Measurements from ENCODE around the gene CYB5RL.

The CYB5RL gene

GRCh38 chr1:54200519-54200997 is 728 bp upstream of the CYB5RL start:
- DNase-seq: no peak
- Histone ChIP-seq H3K36me3 (ENCODE audit: insufficient read depth, low read length) (peaks cover 48% of the 10 kb centered on the region), H3K4me3 (ENCODE audit: low read depth in 1 of 2, low read length in 2 of 2) (peak overlapping the region; percentile 67 to 90), H3K27me3 (ENCODE audit: insufficient read depth, low read length, poor library complexity) (no peaks in the 10 kb centered on the region), H3K4me2 (ENCODE audit: insufficient read depth, low read length) (peak overlapping the region; percentile 96), H2AFZ (ENCODE audit: low read depth, low read length) (peak overlapping the region; percentile 87), H3K79me2 (ENCODE audit: insufficient read depth, low read length) (peaks cover 56% of the 10 kb centered on the region), H3K27ac (ENCODE audit: low read length) (peak overlapping the region; percentile 78), H3K9ac (ENCODE audit: low read depth, low read length) (peak overlapping the region; percentile 80), H4K20me1 (ENCODE audit: insufficient read depth, low read length) (peaks cover 6% of the 10 kb centered on the region; the same call in 1 of the 2 replicates), H3K4me1 (ENCODE audit: insufficient read depth, low read length) (peaks cover 39% of the 10 kb centered on the region), H3K9me3 (ENCODE audit: insufficient read depth, low read length, severe bottlenecking) (no peaks in the 10 kb centered on the region)
- TF ChIP-seq EZH2 (IDR thresholded peaks at IDR 0.05; ENCODE audit: borderline replicate concordance, low read depth, low read length, severe bottlenecking) (no peak), CTCF (IDR thresholded peaks at IDR 0.05; ENCODE audit: borderline replicate concordance, extremely low read depth, low read length, poor library complexity, severe bottlenecking) (no peak)
- ATAC-seq (ENCODE audit: insufficient read depth, low read depth): peak; percentile 36

GRCh38 chr1:54199151-54199764 is 572 bp downstream of the CYB5RL start:
- DNase-seq (no peak), ATAC-seq (ENCODE audit: insufficient read depth, low read depth) (no peak)
- peaks cover 2% of the 10 kb centered on the region; the same call in 1 of the 2 replicates for H4K20me1 ChIP-seq (ENCODE audit: insufficient read depth, low read length)
- peaks cover 48% of the 10 kb centered on the region for H3K79me2 ChIP-seq (ENCODE audit: insufficient read depth, low read length)
- peak overlapping the region; percentile 67 to 90 for H3K4me3 ChIP-seq (ENCODE audit: low read depth in 1 of 2, low read length in 2 of 2)
- peaks cover 39% of the 10 kb centered on the region for H3K4me1 ChIP-seq (ENCODE audit: insufficient read depth, low read length)
- peak overlapping the region; percentile 76 for H3K27ac ChIP-seq (ENCODE audit: low read length)
- H3K27me3 ChIP-seq (ENCODE audit: insufficient read depth, low read length, poor library complexity): no peaks in the 10 kb centered on the region
- no peaks in the 10 kb centered on the region for H3K9me3 ChIP-seq (ENCODE audit: insufficient read depth, low read length, severe bottlenecking)
- peaks cover 48% of the 10 kb centered on the region for H3K36me3 ChIP-seq (ENCODE audit: insufficient read depth, low read length)
- peak overlapping the region; percentile 80 for H3K9ac ChIP-seq (ENCODE audit: low read depth, low read length)
- H2AFZ ChIP-seq (ENCODE audit: low read depth, low read length): peak overlapping the region; percentile 94
- H3K4me2 ChIP-seq (ENCODE audit: insufficient read depth, low read length): peak overlapping the region; percentile 96
- TF ChIP-seq CTCF (IDR thresholded peaks at IDR 0.05; ENCODE audit: borderline replicate concordance, extremely low read depth, low read length, poor library complexity, severe bottlenecking) (no peak), EZH2 (IDR thresholded peaks at IDR 0.05; ENCODE audit: borderline replicate concordance, low read depth, low read length, severe bottlenecking) (no peak)

DNA sequence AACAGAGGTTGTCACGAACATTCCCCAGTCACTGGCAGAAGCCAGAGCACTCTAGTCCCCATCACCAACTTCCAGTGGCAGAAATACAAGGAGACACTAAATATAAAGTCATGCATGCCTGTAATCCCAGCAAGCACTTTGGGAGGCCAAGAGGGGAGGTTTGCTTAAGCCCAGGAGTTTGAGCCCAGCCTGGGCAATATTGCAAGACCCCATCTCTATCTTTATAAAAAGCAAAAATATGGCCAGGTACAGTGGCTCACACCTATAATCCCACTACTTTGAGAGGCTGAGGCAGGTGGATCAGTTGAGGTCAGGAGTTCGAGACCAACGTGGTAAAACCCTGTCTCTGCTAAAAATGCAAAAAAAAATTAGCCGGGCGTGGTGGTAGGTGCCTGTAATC is 6.4 kb downstream of the CYB5RL start:
- DNase-seq (no peak), ATAC-seq (ENCODE audit: insufficient read depth, low read depth) (no peak)
- Histone ChIP-seq H3K4me3 (ENCODE audit: low read depth in 1 of 2, low read length in 2 of 2) (no peak overlapping the region), H2AFZ (ENCODE audit: low read depth, low read length) (no peak overlapping the region), H3K79me2 (ENCODE audit: insufficient read depth, low read length) (no peaks in the 10 kb centered on the region), H3K9ac (ENCODE audit: low read depth, low read length) (no peak overlapping the region), H3K9me3 (ENCODE audit: insufficient read depth, low read length, severe bottlenecking) (no peaks in the 10 kb centered on the region), H4K20me1 (ENCODE audit: insufficient read depth, low read length) (no peaks in the 10 kb centered on the region), H3K27me3 (ENCODE audit: insufficient read depth, low read length, poor library complexity) (no peaks in the 10 kb centered on the region), H3K27ac (ENCODE audit: low read length) (no peak overlapping the region), H3K4me1 (ENCODE audit: insufficient read depth, low read length) (no peaks in the 10 kb centered on the region), H3K36me3 (ENCODE audit: insufficient read depth, low read length) (peaks cover 50% of the 10 kb centered on the region), H3K4me2 (ENCODE audit: insufficient read depth, low read length) (no peak overlapping the region)
- TF ChIP-seq CTCF (IDR thresholded peaks at IDR 0.05; ENCODE audit: borderline replicate concordance, extremely low read depth, low read length, poor library complexity, severe bottlenecking) (no peak), EZH2 (IDR thresholded peaks at IDR 0.05; ENCODE audit: borderline replicate concordance, low read depth, low read length, severe bottlenecking) (no peak)
